Gastrocnemius medialis (tissue), 4 donors: ENCODE data around the gene P4HTM. TPM values are rescaled to one million over a fixed set of nuclear protein-coding genes. Genes with fewer than 3 reads are reported as not detected.

Experiments
- ATAC-seq, 2 donors: fragments of 150-250 bp; one replicate each; pipeline ENCODE4 v1.9.1; 2016
- DNase-seq, 2 donors: peaks; one replicate each; pipeline ENCODE4 v3.0.0-alpha.2; 2019
- H3K27ac ChIP-seq, 4 donors: fragments of 200-600 bp; sonication (generic); 1 replicate in 1 of 4; 2 replicates in 3 of 4; pipeline ENCODE4 v1.5.1; 2016 to 2018; ENCODE audit warnings: mild to moderate bottlenecking in 2 of 4, moderate library complexity in 1 of 4
- H3K27me3 ChIP-seq, 3 donors: fragments of 200-600 bp; sonication (generic) in 2 of 3; 1 replicate in 1 of 3; 2 replicates in 2 of 3; pipeline versions ENCODE4 v1.5.1 to v1.6.0; 2016 to 2019; ENCODE audit warnings: mild to moderate bottlenecking in 1 of 3, moderate library complexity in 1 of 3
- H3K36me3 ChIP-seq, 2 donors: fragments of 200-600 bp; sonication (generic) in 1 of 2; one replicate each; pipeline ENCODE4 v1.5.1; 2017 to 2018
- H3K4me1 ChIP-seq, 2 donors: fragments of 200-600 bp; sonication (generic) in 1 of 2; one replicate each; pipeline ENCODE4 v1.5.1; 2016 to 2017; ENCODE audit warnings: mild to moderate bottlenecking in 2 of 2
- H3K4me3 ChIP-seq, 4 donors: fragments of 200-600 bp; sonication (generic) in 3 of 4; 1 replicate in 1 of 4; 2 replicates in 3 of 4; pipeline ENCODE4 v1.5.1; 2016 to 2019; ENCODE audit warnings: mild to moderate bottlenecking in 2 of 4
- H3K9me3 ChIP-seq, 3 donors: fragments of 200-600 bp; sonication (generic) in 2 of 3; 1 replicate in 1 of 3; 2 replicates in 2 of 3; pipeline ENCODE4 v1.5.1; 2016 to 2019
- POLR2A ChIP-seq, 2 donors: fragments of 450-650 bp; IDR thresholded peaks; one replicate each; pipeline ENCODE4 v1.6.1; 2017; ENCODE audit warnings: antibody characterized with exemption in 2 of 2, mild to moderate bottlenecking in 2 of 2, moderate library complexity in 2 of 2
- in situ Hi-C, 4 donors: fragments of 200-750 bp; cut with MboI; loops; one replicate each; pipeline versions ENCODE4 v1.15.0 to v1.8.0; 2017; ENCODE audit warnings: low sequenced_read_pairs in 4 of 4
- intact Hi-C: fragments of 100-400 bp; cut with DNase I; formaldehyde crosslinking; loops from one replicate; pipeline ENCODE4 v1.15.1; 2023; ENCODE audit warnings: low total_unique reads
- total RNA-seq, 4 donors: library from RNA; depleted of rRNA; stranded (reverse); fragments of >200 nt; gene quantifications; one replicate each; pipeline versions ENCODE4 v1.1.0 to v1.2.3, GENCODE V29; 2016
- TF ChIP-seq, protein P1 (sequence below), 5 experiments: fragments of 450-650 bp in 3 of 5; fragments of 200-600 bp in 2 of 5; sonication (generic) in 2 of 5; IDR thresholded peaks in 4 of 5; conservative IDR thresholded peaks in 1 of 5; 1 replicate in 4 of 5; 2 replicates in 1 of 5; pipeline ENCODE4 v1.5.1; 2016 to 2019; ENCODE audit warnings: antibody characterized with exemption in 5 of 5, mild to moderate bottlenecking in 3 of 5, moderate library complexity in 3 of 5

P4HTM gene
- total RNA-seq, 4 donors from 2014 or later, result 13.6 to 21.7 (median 20.3) TPM

DNA sequence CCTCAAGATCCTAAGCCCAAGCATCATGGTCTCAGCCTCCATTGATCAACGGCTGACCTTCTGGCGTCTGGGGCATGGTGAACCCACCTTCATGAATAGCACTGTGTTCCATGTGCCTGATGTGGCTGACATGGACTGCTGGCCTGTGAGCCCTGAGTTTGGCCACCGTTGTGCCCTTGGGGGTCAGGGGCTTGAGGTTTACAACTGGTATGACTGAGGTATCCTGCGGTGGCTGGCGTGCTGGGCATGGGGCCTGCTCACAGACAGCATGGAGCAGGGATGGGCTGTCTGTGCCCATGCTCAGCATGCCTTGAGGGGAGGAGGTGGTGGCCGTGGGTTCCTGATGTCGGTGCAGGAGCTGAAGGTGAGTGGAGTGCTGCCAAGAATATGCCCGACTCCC, 25.0 kb downstream of the P4HTM start:
- in situ Hi-C loops (no loop called here), intact Hi-C loops (no loop called here)
- peaks cover 0 to 28% of the 10 kb centered on the region in 2 donors for H3K36me3 ChIP-seq
- peaks cover 38 to 46% of the 10 kb centered on the region in 2 donors for H3K4me1 ChIP-seq
- DNase-seq (no peak), ATAC-seq (no peak)
- no peak overlapping the region for H3K27ac ChIP-seq
- no peak overlapping the region for H3K4me3 ChIP-seq
- no peaks in the 10 kb centered on the region for H3K9me3 ChIP-seq
- H3K27me3 ChIP-seq, result no peaks in the 10 kb centered on the region
- TF ChIP-seq, protein P1, sequence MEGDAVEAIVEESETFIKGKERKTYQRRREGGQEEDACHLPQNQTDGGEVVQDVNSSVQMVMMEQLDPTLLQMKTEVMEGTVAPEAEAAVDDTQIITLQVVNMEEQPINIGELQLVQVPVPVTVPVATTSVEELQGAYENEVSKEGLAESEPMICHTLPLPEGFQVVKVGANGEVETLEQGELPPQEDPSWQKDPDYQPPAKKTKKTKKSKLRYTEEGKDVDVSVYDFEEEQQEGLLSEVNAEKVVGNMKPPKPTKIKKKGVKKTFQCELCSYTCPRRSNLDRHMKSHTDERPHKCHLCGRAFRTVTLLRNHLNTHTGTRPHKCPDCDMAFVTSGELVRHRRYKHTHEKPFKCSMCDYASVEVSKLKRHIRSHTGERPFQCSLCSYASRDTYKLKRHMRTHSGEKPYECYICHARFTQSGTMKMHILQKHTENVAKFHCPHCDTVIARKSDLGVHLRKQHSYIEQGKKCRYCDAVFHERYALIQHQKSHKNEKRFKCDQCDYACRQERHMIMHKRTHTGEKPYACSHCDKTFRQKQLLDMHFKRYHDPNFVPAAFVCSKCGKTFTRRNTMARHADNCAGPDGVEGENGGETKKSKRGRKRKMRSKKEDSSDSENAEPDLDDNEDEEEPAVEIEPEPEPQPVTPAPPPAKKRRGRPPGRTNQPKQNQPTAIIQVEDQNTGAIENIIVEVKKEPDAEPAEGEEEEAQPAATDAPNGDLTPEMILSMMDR (IDR thresholded peaks at IDR 0.05 in 4 of 5, conservative IDR thresholded peaks at IDR 0.05 in 1 of 5), result no peak
- TF ChIP-seq POLR2A (IDR thresholded peaks at IDR 0.05), result no peak

DNA sequence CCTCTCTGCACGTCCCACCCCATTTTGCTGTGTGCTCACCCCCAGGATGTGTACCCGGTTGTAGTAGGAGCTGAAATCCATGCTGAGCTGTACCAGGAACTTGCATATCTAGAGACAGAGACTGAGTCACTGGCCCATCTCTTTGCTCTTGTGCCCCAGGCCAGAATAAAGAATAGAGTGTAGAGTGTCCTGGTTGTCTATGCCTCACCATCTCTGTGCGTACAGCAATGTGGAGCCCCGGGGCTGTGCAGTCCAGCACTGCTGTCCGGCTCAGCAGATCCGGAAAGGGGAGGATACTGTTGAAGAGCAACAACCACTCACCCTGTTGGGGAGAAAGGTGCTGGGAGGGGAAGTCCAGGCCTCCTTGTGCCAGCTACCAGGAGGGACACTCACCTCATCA, 25.7 kb downstream of the P4HTM start:
- intact Hi-C loops (no loop called here), in situ Hi-C loops (no loop called here)
- H3K27ac ChIP-seq, result no peak overlapping the region
- H3K36me3 ChIP-seq, result peaks cover 0 to 28% of the 10 kb centered on the region in 2 donors
- H3K4me1 ChIP-seq, result peaks cover 43 to 53% of the 10 kb centered on the region in 2 donors
- no peaks in the 10 kb centered on the region for H3K27me3 ChIP-seq
- DNase-seq (no peak), ATAC-seq (no peak)
- TF ChIP-seq, protein P1 (IDR thresholded peaks at IDR 0.05 in 4 of 5, conservative IDR thresholded peaks at IDR 0.05 in 1 of 5), result no peak
- TF ChIP-seq POLR2A (IDR thresholded peaks at IDR 0.05), result no peak
- no peak overlapping the region for H3K4me3 ChIP-seq
- H3K9me3 ChIP-seq, result no peaks in the 10 kb centered on the region

DNA sequence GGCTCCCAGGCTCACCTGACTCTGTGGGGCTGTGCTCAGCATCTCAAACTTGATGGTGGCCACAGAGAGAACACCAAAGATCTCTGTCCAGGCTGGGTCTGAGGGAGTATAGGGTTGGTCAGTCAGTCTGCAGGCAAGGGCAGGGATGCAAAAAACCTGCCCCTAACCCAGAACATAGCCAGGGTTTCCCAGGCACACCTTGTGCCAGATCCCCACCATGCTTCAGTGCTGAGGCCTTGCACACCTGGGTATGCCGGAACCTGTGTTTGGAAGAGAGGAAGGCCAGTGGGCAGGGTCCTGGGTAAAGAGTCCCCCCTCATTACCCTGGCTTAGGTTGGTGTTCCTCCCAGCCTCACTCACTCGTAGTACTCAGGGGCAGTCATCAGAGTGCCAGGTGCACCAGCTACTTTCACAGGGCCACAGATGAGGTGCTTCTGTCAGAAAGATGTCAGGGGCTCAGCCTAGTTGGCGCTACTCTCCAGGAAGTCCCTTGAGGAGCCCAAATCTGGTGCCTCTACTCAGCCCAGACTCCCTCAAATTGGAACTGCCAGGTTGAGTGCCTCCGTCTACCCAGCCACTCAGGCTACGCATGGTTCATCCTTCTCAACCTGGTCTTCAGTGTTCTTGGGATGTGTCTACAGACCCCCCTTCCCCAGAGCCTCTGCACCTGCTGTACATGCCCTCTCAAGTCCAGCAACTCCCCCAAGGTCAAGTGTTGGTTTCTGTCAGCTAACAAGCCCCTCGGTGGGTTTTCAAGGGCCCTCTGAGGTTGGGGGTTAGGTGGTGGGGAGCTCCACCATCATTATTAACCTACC, 26.6 kb downstream of the P4HTM start:
- DNase-seq (no peak), ATAC-seq (no peak)
- H3K27me3 ChIP-seq, result no peaks in the 10 kb centered on the region
- in situ Hi-C loops, result no loop called here
- H3K36me3 ChIP-seq, result peaks cover 0 to 28% of the 10 kb centered on the region in 2 donors
- H3K4me1 ChIP-seq, result peaks cover 42 to 54% of the 10 kb centered on the region in 2 donors
- TF ChIP-seq, protein P1 (IDR thresholded peaks at IDR 0.05 in 4 of 5, conservative IDR thresholded peaks at IDR 0.05 in 1 of 5), result no peak
- TF ChIP-seq POLR2A (IDR thresholded peaks at IDR 0.05), result no peak
- intact Hi-C loops, result no loop called here
- no peaks in the 10 kb centered on the region for H3K9me3 ChIP-seq
- peak overlapping the region in 1 of 4 donors; percentile 84 for H3K27ac ChIP-seq
- H3K4me3 ChIP-seq, result no peak overlapping the region

DNA sequence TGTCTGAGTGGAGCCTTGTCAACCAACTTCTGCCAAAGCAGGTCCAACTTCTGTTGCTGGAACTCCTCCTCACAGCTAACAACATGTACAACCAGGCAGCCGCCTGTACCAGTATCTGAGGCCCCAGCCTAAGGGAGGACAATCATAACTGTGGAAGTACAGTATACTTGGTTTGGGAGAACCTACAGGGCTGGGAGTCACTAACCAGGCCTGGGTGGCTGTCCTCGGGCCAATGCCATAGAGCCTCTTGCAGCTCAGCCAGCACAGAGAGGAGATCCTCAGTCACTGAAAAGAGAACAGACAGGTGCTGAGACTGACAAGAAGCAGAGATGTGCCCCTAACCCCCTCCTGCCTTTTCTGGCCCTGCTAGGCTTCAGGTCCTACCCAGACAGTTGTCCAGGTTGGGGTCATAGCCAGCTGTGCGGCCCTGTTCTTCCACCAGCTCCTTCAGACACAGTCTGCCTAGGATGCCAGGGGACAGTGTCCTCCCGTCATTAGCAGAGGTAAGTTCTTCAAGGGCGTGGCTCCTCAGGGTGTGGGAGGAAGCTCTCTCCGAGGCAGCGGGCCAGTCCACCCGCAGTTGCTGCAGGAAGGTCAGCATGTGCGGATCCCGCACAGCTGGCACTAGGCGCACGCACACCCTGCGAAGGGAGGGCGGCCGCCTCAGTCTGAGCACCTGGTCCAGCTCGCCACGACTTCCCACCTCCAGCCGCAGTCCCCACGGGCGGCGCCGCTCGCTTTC, 27.4 kb downstream of the P4HTM start:
- no peak for DNase-seq
- Histone ChIP-seq H3K36me3 (peaks cover 0 to 28% of the 10 kb centered on the region in 2 donors), H3K4me3 (peak overlapping the region; percentile 88 to 96 (median 90)), H3K4me1 (peaks cover 34 to 48% of the 10 kb centered on the region in 2 donors), H3K27me3 (no peaks in the 10 kb centered on the region), H3K27ac (peak overlapping the region; percentile 78 to 87 (median 82)), H3K9me3 (no peaks in the 10 kb centered on the region)
- TF ChIP-seq POLR2A (IDR thresholded peaks at IDR 0.05), result no peak
- TF ChIP-seq, protein P1 (IDR thresholded peaks at IDR 0.05 in 4 of 5, conservative IDR thresholded peaks at IDR 0.05 in 1 of 5), result no peak
- intact Hi-C loops, result no loop called here
- in situ Hi-C loops, result no loop called here
- ATAC-seq, result no peak
